Prostate gland (tissue), 2 donors: Measurements from ENCODE around the gene BANP.

ENCODE experiments used
- POLR2A ChIP-seq: fragments of 450-650 bp; IDR thresholded peaks from one replicate; pipeline ENCODE4 v1.6.1; 2016; ENCODE audit warnings: antibody characterized with exemption, mild to moderate bottlenecking
- POLR2AphosphoS5 ChIP-seq: sonication (generic); formaldehyde crosslinking; IDR thresholded peaks from one replicate; pipeline ENCODE4 v1.6.1; 2017; ENCODE audit warnings: antibody characterized with exemption
- TF ChIP-seq, protein P1 (sequence below), 4 experiments: fragments of 200-600 bp in 2 of 4; fragments of 450-650 bp in 2 of 4; sonication (generic) in 2 of 4; IDR thresholded peaks; 1 replicate in 3 of 4; 2 replicates in 1 of 4; pipeline ENCODE4 v1.5.1; 2016 to 2019; ENCODE audit warnings: antibody characterized with exemption in 4 of 4, mild to moderate bottlenecking in 2 of 4, moderate library complexity in 2 of 4

DNA sequence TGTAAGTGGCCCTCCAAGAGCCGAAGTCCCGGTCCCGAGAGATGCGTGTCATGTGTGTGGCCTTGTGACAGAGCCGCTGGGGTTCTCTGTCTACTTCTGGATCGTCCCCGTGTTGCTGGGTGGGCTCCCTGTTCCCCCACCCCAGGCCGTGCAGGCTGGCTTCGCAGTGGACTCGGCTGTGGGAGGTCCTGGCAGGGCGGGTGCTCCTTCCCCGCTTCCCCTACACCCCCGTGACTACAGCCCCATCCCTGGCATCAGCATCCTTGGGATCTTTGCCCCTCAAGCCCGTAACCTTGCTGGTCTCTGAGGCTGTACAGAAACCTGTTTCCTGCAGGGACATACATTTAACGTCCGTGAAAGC lies 136.3 kb downstream of the BANP start:
- TF ChIP-seq POLR2A, result no peak
- TF ChIP-seq, protein P1, sequence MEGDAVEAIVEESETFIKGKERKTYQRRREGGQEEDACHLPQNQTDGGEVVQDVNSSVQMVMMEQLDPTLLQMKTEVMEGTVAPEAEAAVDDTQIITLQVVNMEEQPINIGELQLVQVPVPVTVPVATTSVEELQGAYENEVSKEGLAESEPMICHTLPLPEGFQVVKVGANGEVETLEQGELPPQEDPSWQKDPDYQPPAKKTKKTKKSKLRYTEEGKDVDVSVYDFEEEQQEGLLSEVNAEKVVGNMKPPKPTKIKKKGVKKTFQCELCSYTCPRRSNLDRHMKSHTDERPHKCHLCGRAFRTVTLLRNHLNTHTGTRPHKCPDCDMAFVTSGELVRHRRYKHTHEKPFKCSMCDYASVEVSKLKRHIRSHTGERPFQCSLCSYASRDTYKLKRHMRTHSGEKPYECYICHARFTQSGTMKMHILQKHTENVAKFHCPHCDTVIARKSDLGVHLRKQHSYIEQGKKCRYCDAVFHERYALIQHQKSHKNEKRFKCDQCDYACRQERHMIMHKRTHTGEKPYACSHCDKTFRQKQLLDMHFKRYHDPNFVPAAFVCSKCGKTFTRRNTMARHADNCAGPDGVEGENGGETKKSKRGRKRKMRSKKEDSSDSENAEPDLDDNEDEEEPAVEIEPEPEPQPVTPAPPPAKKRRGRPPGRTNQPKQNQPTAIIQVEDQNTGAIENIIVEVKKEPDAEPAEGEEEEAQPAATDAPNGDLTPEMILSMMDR (IDR thresholded peaks at IDR 0.05), result no peak
- no peak for TF ChIP-seq POLR2AphosphoS5
